SH-SY5Y (cell line): ENCODE data around the gene UNC5C.

Experiments
- GATA2 ChIP-seq: IDR thresholded peaks from 2 replicates; pipeline ENCODE4 v1.6.1; 2011; ENCODE audit warnings: mild to moderate bottlenecking, low read depth, low read length
- GATA3 ChIP-seq: IDR thresholded peaks from 2 replicates; pipeline ENCODE4 v1.6.1; 2011; ENCODE audit warnings: low read depth, mild to moderate bottlenecking, low read length, moderate library complexity

DNA sequence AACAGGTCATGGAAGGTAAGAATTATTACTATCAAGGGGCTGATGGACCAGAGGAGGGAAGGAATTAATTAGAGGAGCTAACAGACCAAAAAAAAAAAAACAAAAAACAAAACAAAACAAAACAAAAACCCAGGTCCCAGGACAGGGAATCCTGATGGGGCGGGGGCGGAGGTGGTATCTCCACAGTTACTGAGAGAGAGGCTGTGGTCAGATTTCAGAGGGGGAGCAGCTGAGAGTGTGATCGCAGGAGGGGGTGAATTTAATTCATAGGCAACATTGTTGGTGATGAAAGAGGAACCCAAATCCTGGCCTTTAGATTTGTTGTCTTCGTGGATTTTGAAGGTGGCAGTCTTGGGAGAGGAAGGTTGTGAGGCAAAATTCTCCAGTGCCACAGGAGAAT lies 389.4 kb downstream of the UNC5C start:
- TF ChIP-seq GATA2 (no peak), GATA3 (no peak)
